Measurements from ENCODE around the gene MCRIP2.

Gene MCRIP2

DNA sequence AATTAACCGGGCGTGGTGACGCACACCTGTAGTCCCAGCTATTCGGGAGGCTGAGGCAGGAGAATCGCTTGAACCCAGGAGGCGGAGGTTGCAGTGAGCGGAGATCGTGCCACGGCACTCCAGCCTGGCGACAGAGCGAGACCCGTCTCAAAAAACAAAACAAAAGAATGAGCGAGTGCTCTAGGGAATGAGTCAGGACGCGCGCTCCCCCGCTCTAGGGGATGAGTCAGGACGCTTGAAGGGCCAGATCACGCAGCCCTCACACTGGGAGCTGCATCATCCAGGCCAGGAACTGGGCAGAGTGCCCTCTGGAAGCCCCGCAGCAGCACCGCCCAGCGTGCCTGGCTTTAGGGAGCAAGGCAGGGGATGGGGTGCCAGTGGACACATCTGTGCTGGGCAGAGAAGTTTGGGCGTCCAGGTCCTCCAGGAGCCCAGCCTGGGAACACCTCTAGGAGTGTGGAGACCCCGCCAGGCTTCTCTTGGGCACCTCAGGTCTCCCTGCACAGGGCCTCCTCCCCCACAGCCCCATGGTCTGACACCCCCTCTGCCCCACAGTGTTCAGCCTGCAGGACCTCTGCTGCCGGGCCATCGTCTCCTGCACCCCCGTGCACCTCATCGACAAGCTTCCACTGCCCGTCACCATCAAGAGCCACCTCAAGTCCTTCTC, 14.7 kb upstream of the MCRIP2 start:
- Histone ChIP-seq H3K9me3 (no peaks in the 10 kb centered on the region), H3K4me1 (peaks cover 38% of the 10 kb centered on the region), H3K27me3 (no peaks in the 10 kb centered on the region), H3K4me3 (ENCODE audit: low read depth, low read length) (no peak overlapping the region), H3K36me3 (no peaks in the 10 kb centered on the region; the same call in 1 of the 2 replicates)
- TF ChIP-seq, protein P1, sequence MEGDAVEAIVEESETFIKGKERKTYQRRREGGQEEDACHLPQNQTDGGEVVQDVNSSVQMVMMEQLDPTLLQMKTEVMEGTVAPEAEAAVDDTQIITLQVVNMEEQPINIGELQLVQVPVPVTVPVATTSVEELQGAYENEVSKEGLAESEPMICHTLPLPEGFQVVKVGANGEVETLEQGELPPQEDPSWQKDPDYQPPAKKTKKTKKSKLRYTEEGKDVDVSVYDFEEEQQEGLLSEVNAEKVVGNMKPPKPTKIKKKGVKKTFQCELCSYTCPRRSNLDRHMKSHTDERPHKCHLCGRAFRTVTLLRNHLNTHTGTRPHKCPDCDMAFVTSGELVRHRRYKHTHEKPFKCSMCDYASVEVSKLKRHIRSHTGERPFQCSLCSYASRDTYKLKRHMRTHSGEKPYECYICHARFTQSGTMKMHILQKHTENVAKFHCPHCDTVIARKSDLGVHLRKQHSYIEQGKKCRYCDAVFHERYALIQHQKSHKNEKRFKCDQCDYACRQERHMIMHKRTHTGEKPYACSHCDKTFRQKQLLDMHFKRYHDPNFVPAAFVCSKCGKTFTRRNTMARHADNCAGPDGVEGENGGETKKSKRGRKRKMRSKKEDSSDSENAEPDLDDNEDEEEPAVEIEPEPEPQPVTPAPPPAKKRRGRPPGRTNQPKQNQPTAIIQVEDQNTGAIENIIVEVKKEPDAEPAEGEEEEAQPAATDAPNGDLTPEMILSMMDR (IDR thresholded peaks at IDR 0.05; ENCODE audit: low read depth, low read length) = no peak
- DNase-seq = peak; percentile 33

DNA sequence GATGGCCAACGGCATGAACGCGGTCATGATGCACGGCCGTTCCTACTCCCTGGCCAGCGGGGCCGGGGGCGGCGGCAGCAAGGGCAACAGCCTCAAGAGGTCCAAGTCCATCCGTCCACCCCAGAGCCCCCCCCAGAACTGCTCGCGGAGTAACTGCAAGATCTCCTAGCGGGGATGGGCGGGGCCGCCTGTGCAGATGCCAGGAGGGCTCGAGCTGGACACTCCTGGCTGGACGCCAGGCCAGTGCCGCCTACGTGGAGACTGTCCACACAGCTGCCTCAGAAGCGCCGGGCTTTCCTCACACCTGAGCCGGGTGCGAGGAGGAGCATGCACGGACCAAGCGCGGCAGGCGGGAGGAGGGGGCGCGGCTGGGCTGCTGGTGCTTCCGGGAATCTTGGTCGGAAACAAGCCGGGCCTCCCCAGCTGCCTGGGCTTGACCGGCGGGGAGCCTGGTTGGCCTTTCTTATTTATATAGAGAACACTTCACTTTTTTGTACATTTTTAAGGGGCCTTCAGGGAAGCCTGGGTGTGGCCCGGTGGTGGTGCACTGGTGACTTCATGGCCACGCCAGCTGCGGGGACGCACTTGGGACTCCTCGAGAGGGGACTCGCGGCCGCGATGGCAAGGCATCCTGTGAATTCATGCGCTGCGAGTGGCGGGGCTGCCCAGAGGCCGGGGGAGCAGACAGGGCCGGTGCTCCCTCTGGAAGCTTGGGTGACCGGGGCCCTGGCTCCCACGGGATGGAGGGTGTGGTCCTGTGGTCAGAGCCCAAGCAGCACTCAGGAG, 14.0 kb upstream of the MCRIP2 start:
- Histone ChIP-seq H3K36me3 (no peaks in the 10 kb centered on the region; the same call in 1 of the 2 replicates), H3K9me3 (no peaks in the 10 kb centered on the region), H3K27me3 (no peaks in the 10 kb centered on the region), H3K4me1 (peaks cover 36% of the 10 kb centered on the region), H3K4me3 (ENCODE audit: low read depth, low read length) (no peak overlapping the region)
- TF ChIP-seq, protein P1 (IDR thresholded peaks at IDR 0.05; ENCODE audit: low read depth, low read length) = no peak
- peak; percentile 36 for DNase-seq

DNA sequence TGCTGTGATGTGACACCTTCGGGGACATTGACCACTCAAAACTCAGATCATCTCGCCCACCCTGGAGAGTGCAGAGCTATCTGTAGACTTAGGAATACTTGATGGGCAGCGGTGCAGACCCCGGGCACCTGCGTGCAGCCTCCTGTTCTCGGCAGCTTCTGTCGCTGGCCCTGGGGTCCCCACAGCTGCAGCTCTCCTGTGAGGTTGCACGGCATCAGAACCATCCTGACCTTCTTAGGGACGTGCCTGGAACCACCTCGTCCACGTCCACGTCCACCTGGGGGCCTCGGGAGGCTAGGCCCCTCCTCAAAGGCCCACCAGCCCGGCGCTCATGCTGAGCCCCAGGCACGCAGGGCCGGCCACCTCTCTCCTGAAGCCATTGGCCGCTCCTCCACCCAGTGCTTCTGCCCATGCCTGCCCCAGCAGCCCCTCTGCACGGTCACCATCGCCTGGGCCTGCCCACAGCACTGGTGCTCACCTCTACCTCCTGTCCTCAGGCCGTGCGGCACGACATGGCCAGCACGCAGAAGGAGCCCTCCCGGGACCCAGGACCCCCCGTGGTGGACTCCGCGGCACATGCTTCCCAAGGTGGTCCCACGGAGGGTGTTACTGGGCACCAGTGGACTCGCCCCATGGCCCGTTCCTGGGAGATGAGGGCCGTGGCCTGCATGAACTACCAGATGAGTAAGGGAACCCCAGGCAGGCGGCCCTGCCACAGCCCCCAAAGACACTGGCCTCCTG, 13.1 kb upstream of the MCRIP2 start:
- Histone ChIP-seq H3K4me3 (ENCODE audit: low read depth, low read length) (no peak overlapping the region), H3K9me3 (no peaks in the 10 kb centered on the region)
- TF ChIP-seq, protein P1 (IDR thresholded peaks at IDR 0.05; ENCODE audit: low read depth, low read length) = no peak

DNA sequence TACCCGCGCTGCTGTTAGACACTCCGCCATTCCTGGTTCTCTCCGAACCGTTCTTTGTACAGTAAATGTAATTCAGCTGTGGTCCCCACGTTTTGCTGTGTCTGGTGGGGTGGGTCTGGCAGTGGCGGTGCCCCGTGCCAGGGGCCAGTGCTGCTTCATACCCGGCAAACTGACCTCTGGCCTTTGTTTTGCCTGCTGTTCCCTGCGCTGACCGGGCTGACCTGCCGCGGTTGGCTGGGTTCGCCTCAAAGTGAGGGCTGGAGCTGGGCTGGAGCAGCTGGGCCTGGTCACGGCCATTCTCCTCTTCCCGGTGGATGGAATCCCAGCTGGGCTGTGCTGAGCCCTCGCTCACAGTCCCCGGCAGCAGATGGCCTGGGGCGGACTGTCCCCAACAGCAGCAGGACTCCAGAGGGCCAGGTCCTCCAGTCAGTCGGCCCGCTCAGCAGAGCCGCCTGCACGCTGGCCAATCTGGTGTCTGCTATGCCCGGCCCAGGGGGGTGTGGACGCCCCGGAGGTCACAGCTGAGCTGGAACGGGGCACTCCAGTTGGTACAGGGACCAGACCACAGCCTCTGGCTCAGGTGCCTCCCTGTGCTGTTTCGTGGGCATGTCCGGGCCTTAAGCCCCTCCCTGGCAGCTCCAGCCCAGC, 12.3 kb upstream of the MCRIP2 start:
- peaks cover 30% of the 10 kb centered on the region for H3K4me1 ChIP-seq
- no peaks in the 10 kb centered on the region for H3K9me3 ChIP-seq
- DNase-seq = peak; percentile 84
- no peak overlapping the region for H3K4me3 ChIP-seq (ENCODE audit: low read depth, low read length)
- no peaks in the 10 kb centered on the region for H3K27me3 ChIP-seq
- TF ChIP-seq, protein P1 (IDR thresholded peaks at IDR 0.05; ENCODE audit: low read depth, low read length) = no peak
- H3K36me3 ChIP-seq = peaks cover 6% of the 10 kb centered on the region

More for the DNA sequence above, 13.1 kb upstream of the MCRIP2 start:
- H3K36me3 ChIP-seq = no peaks in the 10 kb centered on the region; the same call in 1 of the 2 replicates
- no peaks in the 10 kb centered on the region for H3K27me3 ChIP-seq
- peaks cover 36% of the 10 kb centered on the region for H3K4me1 ChIP-seq
- peak; percentile 21 for DNase-seq

DNA sequence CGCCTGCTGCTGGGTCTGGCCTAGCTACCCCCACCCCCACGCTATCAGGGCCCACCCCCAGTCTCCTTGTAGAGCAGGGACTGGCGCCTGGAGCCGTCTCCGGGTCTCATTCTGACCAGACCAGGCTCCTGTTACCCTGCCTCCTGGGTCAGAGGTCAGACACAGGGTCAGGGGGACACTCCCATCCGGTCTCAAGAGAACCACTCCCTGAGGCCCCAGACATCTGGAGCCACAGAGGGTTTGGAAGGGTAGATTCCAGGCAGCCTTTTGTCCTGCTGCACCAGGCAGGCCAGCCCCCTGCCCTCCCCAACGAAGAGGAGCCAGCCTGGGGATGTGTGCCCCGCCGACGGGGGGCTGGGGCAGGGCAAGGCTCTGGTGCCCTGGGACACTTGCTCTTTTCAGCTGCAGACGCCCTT, 11.8 kb upstream of the MCRIP2 start:
- H3K4me1 ChIP-seq = peaks cover 25% of the 10 kb centered on the region
- no peaks in the 10 kb centered on the region for H3K9me3 ChIP-seq
- H3K36me3 ChIP-seq = peaks cover 10% of the 10 kb centered on the region
- H3K27me3 ChIP-seq = no peaks in the 10 kb centered on the region
- TF ChIP-seq, protein P1 (IDR thresholded peaks at IDR 0.05; ENCODE audit: low read depth, low read length) = no peak
- no peak for DNase-seq
- no peak overlapping the region for H3K4me3 ChIP-seq (ENCODE audit: low read depth, low read length)

Data from BE2C (cell line).